Activated T-helper 1 cell treated with Interleukin-2 at 50 U/mL for 16 hours (primary cell): ENCODE results near the gene STAM2.
"Not testable (repeated sequence)": the region's sequence is repeated elsewhere in the genome, so short reads cannot be mapped to it uniquely, and the experiment has no call there.

Experiments used
- DNase-seq: peaks from one replicate; pipeline ENCODE4 v3.0.0-alpha.2; 2020; ENCODE audit warnings: low read depth

The STAM2 gene

DNA sequence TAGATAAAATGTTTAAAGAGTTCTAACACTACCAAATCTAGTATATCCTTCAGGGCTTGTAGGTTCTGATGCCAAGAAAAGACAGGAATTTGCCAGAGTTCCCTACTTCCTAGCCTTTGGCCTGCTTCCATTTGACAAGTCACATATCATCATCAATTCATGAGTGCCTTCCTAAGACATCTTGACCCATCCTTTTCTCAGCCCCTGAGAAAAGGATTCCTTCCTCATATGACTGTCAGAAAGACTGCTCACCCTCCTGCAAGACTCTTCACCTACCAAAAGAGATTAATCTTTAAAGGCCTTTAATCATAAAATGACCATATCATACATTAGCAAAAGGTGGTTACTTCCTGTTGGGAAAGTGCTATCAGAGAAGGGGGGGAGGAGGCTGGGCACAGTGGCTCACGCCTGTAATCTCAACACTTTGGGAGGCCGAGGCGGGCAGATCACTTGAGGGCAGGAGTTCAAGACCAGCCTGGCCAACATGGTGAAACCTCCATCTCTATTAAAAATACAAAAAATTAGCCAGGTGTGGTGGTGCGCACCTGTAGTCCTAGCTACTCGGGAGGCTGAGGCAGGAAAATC lies 3.3 kb downstream of the STAM2 start:
- not testable (repeated sequence) for DNase-seq

DNA sequence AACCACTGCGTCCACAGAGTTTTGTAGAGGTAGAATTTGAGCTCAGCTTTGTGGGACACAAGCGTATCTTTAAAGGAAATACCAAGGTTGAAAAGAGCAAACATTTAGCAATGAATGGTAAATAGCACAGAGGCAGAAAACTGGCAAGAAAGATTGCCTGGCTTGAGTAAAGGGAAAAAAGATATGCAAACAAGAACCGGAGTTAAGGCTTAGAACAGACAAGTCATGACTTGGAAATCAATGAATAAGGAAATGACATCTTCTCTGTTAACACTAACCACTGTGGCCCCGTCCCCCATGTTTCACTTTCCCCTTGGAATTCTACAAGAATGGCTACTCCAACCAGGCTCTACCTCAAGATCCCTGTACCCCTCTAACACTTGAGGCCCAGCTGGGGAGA lies 3.8 kb downstream of the STAM2 start:
- no peak for DNase-seq

DNA sequence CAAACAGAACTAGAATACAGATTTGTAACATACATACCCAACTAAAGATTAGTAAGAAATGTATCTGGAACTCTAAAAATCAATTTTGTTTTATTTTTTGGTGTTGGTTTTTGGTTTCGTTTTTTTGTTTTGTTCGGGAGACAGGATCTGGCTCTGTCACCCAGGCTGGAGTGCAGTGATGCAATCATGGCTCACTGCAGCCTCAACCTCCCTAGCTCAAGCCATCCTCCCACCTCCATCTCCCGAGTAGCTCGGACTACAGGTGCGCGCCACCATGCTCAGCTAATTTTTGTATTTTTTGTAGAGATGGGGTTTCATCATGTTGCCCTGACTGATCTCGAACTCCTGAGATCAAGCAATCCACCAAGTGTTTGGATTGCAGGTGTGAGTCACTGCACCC lies 6.4 kb downstream of the STAM2 start:
- not testable (repeated sequence) for DNase-seq

DNA sequence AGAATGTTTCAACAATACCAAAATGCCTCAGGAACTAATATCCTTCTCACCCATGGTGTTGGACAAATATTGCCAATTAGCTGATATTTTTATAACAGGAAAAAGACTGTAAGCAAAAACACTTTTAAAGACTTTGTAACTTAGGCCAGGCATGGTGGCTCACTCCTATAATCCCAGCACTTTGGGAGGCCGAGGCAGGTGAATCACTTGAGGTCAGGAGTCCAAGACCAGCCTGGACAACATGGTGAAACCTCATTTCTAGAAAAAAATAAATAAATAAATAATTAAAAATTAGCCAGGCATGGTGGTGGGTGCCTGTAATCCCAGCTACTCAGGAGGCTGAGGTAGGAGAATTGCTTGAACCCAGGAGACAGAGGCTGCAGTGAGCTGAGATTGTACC lies 8.1 kb downstream of the STAM2 start:
- not testable (repeated sequence) for DNase-seq

DNA sequence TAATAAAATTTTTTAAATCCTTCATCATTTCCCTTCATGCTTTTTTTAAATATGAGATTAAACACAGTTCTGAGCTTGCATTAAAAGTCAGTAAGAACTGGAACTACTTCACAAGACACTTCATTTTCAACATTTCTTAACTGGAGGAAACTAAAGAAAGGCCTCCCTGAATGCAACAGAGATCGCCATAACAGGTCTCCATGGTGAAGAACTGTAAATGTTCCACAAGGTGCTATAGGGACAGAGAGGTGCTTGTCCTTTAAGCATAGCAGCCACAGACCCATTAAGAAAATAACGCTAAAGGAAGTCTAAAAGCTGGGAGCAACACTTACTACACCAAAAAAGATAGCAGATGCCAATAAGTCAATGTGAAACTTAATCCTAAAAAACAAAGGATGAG lies 8.5 kb downstream of the STAM2 start:
- no peak for DNase-seq

DNA sequence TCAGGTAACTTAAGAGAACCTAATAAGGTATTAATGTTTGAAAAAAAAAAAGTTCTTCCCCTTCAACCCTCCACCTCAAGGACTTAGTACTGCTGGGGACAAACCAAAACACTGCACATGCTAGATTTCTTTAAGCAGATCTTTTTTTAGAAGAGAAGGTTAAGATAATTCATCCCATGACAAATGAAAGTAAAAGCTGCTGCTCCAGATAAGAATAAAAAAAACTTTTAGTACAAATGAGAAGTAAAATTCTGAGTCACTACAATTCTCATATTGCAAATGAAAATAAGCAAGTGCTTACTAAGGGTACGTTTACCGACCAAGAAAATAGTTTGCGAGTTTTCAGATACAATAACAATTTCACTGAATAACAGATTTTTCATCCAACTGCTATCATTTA lies 8.9 kb downstream of the STAM2 start:
- DNase-seq, result no peak

DNA sequence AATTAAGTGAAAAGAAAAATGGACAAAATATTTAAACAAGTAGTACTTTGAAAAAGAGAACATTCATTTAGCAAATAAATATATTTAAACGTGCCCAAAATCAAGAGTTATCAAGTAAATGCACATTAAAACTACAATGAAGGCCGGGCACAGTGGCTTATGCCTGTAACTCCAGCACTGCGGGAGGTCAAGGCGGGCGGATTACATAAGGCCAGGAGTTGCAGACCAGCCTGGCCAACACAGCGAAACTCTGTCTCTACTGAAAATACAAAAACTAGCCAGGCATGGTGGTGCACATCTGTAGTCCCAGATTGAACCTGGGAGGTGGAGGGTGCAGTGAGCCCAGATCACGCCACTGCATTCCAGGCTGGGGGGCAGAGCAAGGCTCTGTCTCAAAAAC lies 9.8 kb downstream of the STAM2 start:
- no peak for DNase-seq

DNA sequence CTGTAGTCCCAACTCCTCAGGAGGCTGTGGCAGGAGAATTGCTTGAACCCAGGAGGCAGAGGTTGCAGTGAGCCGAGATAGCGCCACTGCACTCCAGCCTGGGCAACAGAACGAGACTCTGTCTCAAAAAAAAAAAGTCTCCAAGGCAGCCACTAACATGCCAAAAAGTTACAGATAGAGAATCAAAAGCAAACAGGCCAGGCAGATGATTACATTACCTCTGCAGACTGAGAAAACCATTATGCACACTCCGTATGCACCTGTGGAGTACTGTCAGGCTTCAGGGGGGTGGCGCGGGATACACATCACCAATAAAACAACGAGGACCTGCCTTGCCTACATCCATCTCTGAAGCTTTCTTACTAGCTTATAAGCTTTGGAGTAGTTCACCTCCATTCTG lies 10.3 kb downstream of the STAM2 start:
- DNase-seq, result no peak

DNA sequence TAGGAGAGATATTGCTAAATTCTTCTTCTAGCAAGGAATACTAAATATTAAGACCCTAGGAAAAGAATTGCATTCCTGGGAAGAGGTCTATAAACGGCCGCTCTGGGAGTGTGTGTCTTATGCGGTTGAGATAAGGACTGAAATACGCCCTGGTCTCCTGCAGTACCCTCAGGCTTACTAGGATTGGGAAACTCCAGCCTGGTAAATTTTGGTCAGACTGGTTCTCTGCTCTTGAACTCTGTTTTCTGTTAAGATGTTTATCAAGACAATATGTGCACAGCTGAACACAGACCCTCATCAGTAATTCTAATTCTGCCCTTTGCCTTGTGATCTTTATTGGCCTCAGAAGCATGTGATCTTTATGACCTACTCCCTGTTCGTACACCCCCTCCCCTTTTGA lies 11.9 kb downstream of the STAM2 start:
- not testable (repeated sequence) for DNase-seq

DNA sequence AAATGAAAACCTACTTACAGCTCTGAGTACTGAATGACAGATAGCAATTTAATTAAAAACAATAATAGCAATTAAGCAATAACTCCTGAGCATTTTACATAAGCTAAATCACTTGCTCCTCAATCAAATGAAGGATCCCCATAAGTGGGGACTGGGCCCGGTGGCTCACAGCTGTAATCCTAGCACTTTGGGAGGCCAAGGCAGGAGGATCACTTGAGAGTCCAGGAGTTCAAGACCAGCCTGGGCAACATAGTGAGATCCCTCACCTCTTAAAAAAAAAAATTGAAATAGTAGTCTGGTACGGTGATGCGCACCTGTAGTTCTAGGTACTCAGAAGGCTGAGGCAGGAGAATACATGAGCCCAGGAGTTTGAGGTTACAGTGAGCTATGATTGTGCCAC lies 13.4 kb downstream of the STAM2 start:
- no peak for DNase-seq

DNA sequence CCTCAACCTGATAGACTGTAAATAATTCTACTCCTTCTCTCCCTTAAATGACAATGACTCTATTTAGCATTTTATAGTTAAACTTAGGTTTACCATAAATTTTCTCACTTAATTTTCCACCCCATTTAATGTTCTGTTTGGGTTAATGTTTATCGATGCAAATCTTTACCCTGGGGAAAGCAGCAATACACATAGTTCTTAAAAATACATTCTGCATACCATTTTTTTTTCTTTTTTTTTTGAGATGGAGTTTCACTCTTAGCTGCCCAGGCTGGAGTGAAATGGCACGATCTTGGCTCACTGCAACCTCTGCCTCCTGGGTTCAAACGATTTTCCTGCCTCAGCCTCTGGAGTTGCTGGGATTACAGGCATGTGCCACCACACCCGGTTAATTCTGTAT lies 14.0 kb downstream of the STAM2 start:
- DNase-seq, result no peak

DNA sequence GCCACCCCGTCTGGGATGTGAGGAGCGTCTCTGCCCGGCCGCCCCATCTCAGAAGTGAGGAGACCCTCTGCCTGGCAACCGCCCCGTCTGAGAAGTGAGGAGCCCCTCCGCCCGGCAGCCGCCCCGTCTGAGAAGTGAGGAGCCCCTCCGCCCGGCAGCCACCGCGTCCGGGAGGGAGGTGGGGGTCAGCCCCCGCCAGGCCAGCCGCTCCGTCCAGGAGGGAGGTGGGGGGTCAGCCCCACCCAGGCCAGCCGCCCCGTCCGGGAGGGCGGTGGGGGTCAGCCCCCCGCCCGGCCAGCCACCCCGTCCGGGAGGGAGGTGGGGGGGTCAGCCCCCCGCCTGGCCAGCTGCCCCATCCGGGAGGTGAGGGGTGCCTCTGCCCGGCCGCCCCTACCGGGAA lies 15.2 kb downstream of the STAM2 start:
- DNase-seq, result not testable (repeated sequence)

DNA sequence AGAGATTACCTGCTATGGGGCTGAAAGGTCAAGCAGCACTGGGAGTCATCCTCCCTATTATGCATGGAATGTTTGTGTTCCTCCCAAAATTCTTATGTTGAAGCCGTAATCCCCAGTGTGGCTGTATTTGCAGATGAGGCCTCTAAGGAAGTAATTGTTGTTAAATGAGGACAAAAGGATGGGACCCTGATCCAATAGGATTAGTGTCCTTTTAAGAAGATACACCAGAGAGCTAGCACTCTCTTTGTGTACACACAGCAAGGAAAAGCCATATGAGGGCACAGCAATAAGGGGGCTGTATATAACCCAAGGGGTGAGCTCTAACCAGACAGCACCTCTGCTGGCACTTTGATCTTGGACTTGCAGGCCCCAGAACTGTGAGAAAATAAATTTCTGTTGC lies 18.3 kb downstream of the STAM2 start:
- no peak for DNase-seq

DNA sequence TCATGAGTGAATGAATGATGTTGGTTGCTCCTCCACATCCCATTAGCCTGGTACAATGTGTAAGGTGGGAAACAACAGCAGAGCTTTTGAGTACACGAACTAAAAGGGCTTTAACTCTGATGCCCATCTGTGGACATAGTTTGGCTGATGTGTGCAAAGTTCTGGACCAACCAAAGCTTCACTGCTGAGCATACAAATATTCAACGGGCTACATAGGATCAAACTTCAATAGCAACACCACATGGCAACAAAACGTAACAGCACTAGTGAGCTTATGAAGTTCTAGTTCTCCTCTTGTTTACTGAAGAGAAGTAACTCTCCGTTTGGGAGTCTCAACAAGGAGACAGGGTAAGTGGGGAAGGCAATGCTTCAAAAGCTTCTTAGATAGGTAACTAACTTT lies 20.4 kb downstream of the STAM2 start:
- DNase-seq, result no peak

DNA sequence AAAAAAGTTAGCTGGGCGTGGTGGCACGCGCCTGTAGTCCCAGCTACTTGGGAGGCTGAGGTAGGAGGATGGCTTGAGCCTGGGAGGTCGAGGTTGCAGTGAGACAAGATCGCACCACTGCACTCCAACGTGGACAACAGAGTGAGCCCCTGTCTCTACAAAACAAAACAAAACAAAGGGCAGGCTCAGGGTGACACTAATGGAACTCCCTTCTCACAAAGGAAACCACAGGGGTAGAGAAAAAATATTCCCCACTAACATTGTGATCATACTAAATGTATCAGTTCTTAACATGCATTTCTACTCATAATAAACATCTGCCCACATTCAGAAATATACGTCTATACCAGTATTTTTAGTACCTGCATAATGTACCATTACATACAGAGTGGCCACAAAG lies 21.1 kb downstream of the STAM2 start:
- no peak for DNase-seq

DNA sequence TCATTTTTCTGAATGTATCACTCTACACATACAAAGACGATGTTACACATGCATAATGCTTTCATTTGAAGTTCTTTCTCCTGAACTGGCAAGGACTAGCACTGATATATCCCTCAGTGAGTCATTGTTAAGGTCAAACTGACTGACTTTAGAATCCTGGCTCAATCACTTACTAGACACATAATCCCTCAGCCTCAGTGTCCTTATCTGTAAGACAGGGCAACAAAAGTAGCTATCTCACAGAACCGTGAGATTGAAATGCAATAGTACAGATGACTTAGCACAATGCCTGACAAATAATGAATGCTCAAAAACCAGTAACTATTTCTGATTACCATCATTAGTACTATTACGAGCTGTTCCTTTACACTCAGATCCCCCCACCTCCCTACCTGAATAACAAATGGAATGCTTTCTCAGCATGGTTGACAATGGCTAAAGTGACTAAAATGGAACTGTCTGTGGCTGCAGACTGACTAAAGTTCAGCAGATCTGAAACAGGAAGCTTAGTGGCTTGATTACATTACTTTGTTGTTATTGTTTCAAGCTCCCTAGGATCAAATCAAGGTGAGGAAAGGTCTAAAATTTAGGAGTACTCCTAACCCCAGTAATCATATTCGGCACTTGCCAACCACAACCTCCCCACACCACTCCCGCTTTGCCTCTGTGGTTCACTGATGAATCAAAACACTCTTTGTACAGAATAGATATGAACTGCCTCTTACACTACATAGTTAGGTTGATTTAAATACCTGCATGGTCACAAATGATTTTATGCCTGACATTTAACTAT lies 40.9 kb downstream of the STAM2 start:
- DNase-seq, result no peak

DNA sequence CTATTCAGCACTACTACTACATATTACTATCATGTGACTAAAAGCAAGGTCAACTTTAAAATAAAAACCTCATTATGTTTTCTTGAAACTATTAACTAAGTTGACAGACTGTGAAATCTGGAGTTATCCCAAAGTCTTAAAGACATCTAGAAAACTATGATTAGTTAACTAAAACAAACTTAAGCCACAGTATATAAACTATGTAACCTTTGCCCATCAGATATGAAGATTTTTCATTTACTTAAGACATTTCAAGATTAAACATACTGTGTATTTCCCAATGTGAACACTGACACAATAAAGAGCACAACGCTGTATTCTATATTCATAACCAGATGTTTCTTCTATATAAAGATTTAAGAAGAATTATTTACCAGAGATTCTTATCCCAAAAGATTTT lies 43.3 kb downstream of the STAM2 start:
- DNase-seq, result no peak

DNA sequence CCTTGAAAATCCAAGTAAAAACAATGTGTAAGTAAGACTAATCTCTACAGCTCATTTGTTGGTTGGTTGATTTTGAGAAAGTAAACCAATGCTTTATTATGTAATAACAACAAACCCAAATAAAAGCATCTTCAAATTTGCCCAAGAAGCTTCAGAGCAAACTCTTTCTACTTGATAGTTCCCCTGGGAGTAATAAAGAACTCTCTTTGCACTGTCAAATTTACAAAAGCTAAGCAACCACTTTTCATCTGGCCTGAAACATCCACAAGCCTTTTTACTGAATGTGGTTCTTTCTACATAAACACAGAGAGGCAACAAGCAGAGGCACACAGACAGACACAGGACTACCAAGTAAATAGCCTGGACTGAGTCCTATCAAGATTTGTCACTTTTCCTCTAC lies 47.9 kb downstream of the STAM2 start:
- no peak for DNase-seq

DNA sequence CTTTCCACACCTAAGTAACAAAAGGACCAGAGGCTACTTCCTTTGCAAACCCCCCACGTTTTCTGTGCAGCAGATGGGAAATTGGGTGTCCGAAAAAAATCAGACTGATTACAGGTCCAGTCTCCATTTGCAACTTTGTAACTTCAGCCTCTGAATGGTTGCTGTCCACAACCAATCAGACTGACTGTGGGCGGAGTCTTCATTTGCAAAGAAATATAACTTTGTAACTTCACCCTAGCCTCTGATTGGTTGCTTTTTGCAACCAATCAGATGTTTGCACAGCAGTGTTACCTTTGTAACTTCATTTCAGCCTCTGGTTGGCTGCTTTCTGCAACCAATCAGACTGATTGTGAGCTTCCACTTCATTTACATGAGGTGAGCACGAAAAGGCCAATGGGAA lies 48.9 kb downstream of the STAM2 start:
- DNase-seq, result no peak

DNA sequence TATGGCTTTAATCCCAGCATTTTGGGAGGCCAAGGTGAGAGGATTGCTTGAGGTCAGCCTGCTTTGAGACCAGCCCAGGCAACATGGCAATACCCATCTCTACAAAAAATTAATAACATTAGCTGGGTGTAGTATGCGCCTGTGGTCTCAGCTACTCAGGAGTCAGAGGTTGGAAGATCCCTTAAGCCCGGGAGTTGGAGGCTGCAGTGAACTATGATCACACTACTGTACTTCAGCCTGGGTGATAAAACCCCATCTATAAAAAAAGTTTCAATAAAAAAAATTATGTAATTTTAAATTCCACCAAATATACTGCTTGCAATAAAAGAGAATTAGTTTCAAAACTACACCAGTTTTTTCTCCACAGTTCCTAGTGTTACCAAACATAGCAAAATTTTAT lies 53.4 kb downstream of the STAM2 start:
- DNase-seq, result no peak

DNA sequence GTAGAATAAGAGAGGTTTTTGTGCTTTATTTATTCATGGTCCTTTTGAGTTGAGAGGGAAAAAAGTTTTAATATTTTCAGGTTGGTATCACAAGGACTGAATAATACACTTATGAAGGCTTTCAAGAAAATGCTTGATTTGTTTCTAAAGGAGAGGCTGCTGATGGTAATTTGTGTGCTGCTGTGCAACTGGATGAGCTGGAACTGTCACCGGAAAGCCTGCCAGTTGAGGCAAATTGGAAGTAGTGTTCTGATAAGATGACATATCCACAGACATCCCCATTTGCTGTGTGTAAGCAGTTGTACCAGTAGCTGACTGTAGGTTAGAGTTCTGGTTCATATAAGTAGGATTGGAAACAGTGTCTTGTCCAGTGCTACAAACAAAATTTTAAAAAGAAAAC lies 55.1 kb downstream of the STAM2 start:
- no peak for DNase-seq

DNA sequence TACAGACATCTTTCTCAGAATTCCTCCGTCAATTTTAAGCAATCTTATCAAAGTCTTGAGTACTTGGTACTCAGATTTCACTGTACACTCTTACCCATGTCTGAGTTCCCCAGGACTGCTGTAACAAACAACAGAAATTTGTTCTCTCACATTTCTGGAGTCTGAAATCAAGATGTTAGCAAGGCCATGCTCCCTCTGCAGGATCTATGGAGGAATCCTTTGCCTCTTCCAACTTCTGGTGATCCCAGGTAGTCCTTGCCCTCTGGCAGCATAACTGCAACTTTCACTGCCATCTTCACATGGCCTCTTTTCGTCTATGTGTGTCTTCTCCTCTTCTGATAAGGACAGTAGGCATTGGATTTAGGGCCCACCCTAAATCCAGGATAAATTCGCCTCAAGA lies 59.6 kb downstream of the STAM2 start:
- no peak for DNase-seq

DNA sequence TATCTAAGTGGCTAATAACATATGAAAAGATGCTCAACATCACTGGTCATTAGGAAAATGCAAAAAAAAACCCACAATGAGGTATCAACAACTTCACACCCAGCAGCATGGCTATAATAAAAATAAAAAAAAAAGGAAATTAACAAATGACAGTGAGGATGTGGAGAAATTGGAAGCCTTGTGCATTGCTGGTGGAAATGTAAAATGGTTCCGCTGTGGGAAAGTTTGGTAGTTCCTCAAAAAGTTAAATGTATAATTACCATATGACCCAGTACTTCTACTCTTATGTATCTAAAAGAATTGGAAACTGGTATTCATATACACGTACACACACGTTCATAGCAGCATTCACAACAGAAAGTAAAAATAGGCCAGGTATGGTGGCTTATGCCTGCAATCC lies 61.2 kb downstream of the STAM2 start:
- no peak for DNase-seq

DNA sequence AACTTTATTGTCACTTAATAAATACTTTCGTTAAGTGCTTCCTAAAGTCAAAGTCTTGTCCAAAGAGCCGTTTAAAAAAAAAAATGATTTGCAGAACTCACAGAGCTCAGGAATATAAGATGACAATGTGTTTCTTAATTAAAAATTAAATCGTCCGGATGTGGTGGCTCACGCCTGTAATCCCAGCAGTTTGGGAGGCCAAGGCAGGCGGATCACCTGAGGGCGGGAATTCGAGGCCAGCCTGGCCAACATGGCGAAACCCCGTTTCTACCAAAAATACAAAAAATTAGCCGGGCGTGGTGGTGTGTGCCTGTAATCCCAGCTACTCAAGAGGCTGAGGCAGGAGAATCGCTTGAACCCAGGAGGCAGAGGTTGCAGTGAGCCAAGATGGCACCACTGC lies 68.4 kb downstream of the STAM2 start:
- not testable (repeated sequence) for DNase-seq
